Measurements from ENCODE around the gene SLC11A1.

The SLC11A1 gene

DNA sequence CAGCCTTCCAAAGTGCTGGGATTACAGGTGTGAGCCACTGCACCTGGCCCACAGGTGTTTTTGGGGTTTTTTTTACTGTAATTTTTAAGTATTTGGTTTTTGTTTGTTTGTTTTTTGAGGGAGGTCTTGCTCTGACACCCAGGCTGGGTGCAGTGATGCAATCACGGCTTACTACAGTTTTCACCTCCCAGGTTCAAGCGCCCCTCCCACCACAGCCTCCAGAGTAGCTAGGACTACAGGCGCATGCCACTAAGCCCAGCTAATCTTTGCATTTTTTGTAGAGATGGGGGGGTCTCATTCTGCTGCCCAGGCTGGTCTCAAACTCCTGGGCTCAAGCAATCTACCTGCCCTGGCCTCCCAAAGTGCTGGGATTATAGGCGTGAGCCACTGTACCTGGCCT, 7.3 kb upstream of the SLC11A1 start:
- no peaks in the 10 kb centered on the region for H3K27me3 ChIP-seq (ENCODE audit: insufficient read depth, poor library complexity, severe bottlenecking)
- DNase-seq (ENCODE audit: low read depth in 1 of 2, low spot score in 1 of 2) = no peak
- no peak overlapping the region for H3K27ac ChIP-seq (replicated peaks)
- TF ChIP-seq, protein P1, sequence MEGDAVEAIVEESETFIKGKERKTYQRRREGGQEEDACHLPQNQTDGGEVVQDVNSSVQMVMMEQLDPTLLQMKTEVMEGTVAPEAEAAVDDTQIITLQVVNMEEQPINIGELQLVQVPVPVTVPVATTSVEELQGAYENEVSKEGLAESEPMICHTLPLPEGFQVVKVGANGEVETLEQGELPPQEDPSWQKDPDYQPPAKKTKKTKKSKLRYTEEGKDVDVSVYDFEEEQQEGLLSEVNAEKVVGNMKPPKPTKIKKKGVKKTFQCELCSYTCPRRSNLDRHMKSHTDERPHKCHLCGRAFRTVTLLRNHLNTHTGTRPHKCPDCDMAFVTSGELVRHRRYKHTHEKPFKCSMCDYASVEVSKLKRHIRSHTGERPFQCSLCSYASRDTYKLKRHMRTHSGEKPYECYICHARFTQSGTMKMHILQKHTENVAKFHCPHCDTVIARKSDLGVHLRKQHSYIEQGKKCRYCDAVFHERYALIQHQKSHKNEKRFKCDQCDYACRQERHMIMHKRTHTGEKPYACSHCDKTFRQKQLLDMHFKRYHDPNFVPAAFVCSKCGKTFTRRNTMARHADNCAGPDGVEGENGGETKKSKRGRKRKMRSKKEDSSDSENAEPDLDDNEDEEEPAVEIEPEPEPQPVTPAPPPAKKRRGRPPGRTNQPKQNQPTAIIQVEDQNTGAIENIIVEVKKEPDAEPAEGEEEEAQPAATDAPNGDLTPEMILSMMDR (IDR thresholded peaks at IDR 0.05; ENCODE audit: insufficient read depth, low read length) = no peak
- TF ChIP-seq, protein P2, sequence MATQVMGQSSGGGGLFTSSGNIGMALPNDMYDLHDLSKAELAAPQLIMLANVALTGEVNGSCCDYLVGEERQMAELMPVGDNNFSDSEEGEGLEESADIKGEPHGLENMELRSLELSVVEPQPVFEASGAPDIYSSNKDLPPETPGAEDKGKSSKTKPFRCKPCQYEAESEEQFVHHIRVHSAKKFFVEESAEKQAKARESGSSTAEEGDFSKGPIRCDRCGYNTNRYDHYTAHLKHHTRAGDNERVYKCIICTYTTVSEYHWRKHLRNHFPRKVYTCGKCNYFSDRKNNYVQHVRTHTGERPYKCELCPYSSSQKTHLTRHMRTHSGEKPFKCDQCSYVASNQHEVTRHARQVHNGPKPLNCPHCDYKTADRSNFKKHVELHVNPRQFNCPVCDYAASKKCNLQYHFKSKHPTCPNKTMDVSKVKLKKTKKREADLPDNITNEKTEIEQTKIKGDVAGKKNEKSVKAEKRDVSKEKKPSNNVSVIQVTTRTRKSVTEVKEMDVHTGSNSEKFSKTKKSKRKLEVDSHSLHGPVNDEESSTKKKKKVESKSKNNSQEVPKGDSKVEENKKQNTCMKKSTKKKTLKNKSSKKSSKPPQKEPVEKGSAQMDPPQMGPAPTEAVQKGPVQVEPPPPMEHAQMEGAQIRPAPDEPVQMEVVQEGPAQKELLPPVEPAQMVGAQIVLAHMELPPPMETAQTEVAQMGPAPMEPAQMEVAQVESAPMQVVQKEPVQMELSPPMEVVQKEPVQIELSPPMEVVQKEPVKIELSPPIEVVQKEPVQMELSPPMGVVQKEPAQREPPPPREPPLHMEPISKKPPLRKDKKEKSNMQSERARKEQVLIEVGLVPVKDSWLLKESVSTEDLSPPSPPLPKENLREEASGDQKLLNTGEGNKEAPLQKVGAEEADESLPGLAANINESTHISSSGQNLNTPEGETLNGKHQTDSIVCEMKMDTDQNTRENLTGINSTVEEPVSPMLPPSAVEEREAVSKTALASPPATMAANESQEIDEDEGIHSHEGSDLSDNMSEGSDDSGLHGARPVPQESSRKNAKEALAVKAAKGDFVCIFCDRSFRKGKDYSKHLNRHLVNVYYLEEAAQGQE (IDR thresholded peaks at IDR 0.05; ENCODE audit: insufficient replicate concordance, low read depth) = no peak
- TF ChIP-seq POLR2AphosphoS5 (IDR thresholded peaks at IDR 0.05; ENCODE audit: low read depth) = no peak
- TF ChIP-seq GABPA (IDR thresholded peaks at IDR 0.05; ENCODE audit: low read depth) = no peak
- TF ChIP-seq SPI1 (IDR thresholded peaks at IDR 0.05; ENCODE audit: borderline replicate concordance, low read depth) = no peak
- H3K4me3 ChIP-seq (replicated peaks; ENCODE audit: insufficient read depth, low read length) = no peak overlapping the region

DNA sequence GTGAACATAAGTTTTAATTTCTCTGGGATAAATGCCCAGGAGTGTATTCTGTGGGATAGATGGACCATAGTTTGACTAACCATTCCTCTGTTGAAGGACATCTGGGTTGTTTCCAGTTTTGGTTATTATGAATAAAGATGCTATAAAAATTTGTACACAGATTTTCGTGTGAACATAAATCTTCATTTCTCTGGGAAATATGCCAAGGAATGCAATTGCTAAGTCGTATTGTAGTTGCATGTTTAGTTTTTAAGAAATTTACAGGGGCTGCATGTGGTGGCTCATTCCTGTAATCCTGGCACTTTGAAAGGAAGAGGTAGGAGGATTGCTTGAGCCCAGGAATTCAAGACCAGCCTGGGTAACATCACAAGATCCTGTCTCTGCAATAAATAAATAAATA, 6.9 kb upstream of the SLC11A1 start:
- H3K27ac ChIP-seq (replicated peaks) = no peak overlapping the region
- no peak for DNase-seq (ENCODE audit: low read depth in 1 of 2, low spot score in 1 of 2)
- H3K27me3 ChIP-seq (ENCODE audit: insufficient read depth, poor library complexity, severe bottlenecking) = no peaks in the 10 kb centered on the region
- TF ChIP-seq GABPA (IDR thresholded peaks at IDR 0.05; ENCODE audit: low read depth) (no peak), SPI1 (IDR thresholded peaks at IDR 0.05; ENCODE audit: borderline replicate concordance, low read depth) (no peak), POLR2AphosphoS5 (IDR thresholded peaks at IDR 0.05; ENCODE audit: low read depth) (no peak)
- TF ChIP-seq, protein P1 (IDR thresholded peaks at IDR 0.05; ENCODE audit: insufficient read depth, low read length) = no peak
- TF ChIP-seq, protein P2 (IDR thresholded peaks at IDR 0.05; ENCODE audit: insufficient replicate concordance, low read depth) = no peak
- no peak overlapping the region for H3K4me3 ChIP-seq (replicated peaks; ENCODE audit: insufficient read depth, low read length)

DNA sequence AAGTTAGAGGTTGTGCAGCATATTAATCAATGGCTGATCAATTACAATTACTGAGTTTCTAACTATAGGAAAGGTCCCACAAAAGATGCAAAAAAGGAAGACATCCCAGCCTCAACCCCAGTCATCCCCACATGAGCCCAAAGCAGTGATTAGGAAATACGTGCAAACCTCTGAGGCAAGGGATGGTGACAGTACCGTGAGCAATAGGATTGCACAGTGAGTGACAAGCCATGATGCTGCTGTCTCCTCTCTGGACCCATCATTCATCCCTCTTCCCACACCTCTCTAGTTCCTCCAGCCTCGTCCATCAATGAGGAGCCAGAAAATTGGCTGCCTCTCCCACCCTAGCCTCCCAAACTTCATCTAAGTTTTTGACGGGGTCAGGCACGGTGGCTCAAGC, 4.0 kb upstream of the SLC11A1 start:
- peak in 1 of 2 experiments; percentile 71 for DNase-seq (ENCODE audit: low read depth in 1 of 2, low spot score in 1 of 2)

More for the DNA sequence above, 4.0 kb upstream of the SLC11A1 start:
- Histone ChIP-seq H3K4me3 (replicated peaks; ENCODE audit: insufficient read depth, low read length) (no peak overlapping the region), H3K27me3 (ENCODE audit: insufficient read depth, poor library complexity, severe bottlenecking) (no peaks in the 10 kb centered on the region), H3K27ac (replicated peaks) (no peak overlapping the region)
- TF ChIP-seq, protein P2 (IDR thresholded peaks at IDR 0.05; ENCODE audit: insufficient replicate concordance, low read depth) = no peak
- TF ChIP-seq GABPA (IDR thresholded peaks at IDR 0.05; ENCODE audit: low read depth) = no peak
- TF ChIP-seq POLR2AphosphoS5 (IDR thresholded peaks at IDR 0.05; ENCODE audit: low read depth) = no peak
